Mesodermal cell (in vitro differentiated cells): ENCODE data around the gene CD81.

Experiments
- H3K27ac ChIP-seq: 2 replicates; pipeline ENCODE4 v1.7.0; 2013; ENCODE audit warnings: mild to moderate bottlenecking, low read depth, low read length, moderate library complexity; ENCODE audit not compliant: severe bottlenecking
- H3K36me3 ChIP-seq: 2 replicates; pipeline ENCODE4 v1.7.1; 2013; ENCODE audit warnings: mild to moderate bottlenecking, low read length, moderate library complexity; ENCODE audit not compliant: control insufficient read depth, insufficient read depth
- H3K4me1 ChIP-seq: one replicate; pipeline ENCODE4 v1.7.1; 2013; ENCODE audit warnings: mild to moderate bottlenecking, low read length; ENCODE audit not compliant: insufficient read depth, control insufficient read depth, poor library complexity, severe bottlenecking
- H3K4me3 ChIP-seq: 2 replicates; pipeline ENCODE4 v1.7.0; 2013; ENCODE audit warnings: low read length, control low read depth, mild to moderate bottlenecking; ENCODE audit not compliant: insufficient read depth, poor library complexity, severe bottlenecking; ENCODE audit errors: extremely low read depth
- H3K9me3 ChIP-seq: 2 replicates; pipeline ENCODE4 v1.7.1; 2013; ENCODE audit warnings: mild to moderate bottlenecking, low read length, moderate library complexity; ENCODE audit not compliant: control insufficient read depth
- WGBS, 2 experiments: methylation state at CpG; one replicate each; pipeline ENCODE4 v1.1.5; 2013; ENCODE audit warnings: missing lambda C conversion rate in 2 of 2; ENCODE audit not compliant: insufficient coverage in 2 of 2; 5-methylcytosine and 5-hydroxymethylcytosine counted together

Gene CD81

GRCh38 chr11:2415601-2416380 lies 38.7 kb downstream of the CD81 start:
- H3K27ac ChIP-seq = no peak overlapping the region
- H3K9me3 ChIP-seq = no peaks in the 10 kb centered on the region
- 91% methylated on average over 28 to 32 of the region's 34 CpGs for WGBS, 2 experiments
- no peaks in the 10 kb centered on the region for H3K36me3 ChIP-seq
- H3K4me1 ChIP-seq = no peaks in the 10 kb centered on the region
- H3K4me3 ChIP-seq = no peak overlapping the region

- Histone ChIP-seq H3K27ac (no peak overlapping the region), H3K4me1 (no peaks in the 10 kb centered on the region), H3K4me3 (no peak overlapping the region), H3K36me3 (no peaks in the 10 kb centered on the region), H3K9me3 (no peaks in the 10 kb centered on the region)
- 94 to 95% methylated on average over 17 of the region's 18 CpGs for WGBS, 2 experiments
Measured at GRCh38 chr11:2416765-2417164, 39.7 kb downstream of the CD81 start.

GRCh38 chr11:2417856-2418692 lies 41.0 kb downstream of the CD81 start:
- Histone ChIP-seq H3K4me1 (no peaks in the 10 kb centered on the region), H3K4me3 (no peak overlapping the region), H3K9me3 (no peaks in the 10 kb centered on the region), H3K36me3 (no peaks in the 10 kb centered on the region), H3K27ac (no peak overlapping the region)
- 90% methylated on average over 28 to 29 of the region's 30 CpGs for WGBS, 2 experiments

GRCh38 chr11:2418693-2419360 lies 41.7 kb downstream of the CD81 start:
- no peaks in the 10 kb centered on the region for H3K36me3 ChIP-seq
- H3K27ac ChIP-seq = no peak overlapping the region
- WGBS, 2 experiments = 82 to 85% methylated on average over 21 of the region's 21 CpGs
- no peaks in the 10 kb centered on the region for H3K9me3 ChIP-seq
- no peak overlapping the region for H3K4me3 ChIP-seq
- no peaks in the 10 kb centered on the region for H3K4me1 ChIP-seq

- H3K4me1 ChIP-seq = no peaks in the 10 kb centered on the region
- 57 to 67% methylated on average over 28 to 34 of the region's 36 CpGs for WGBS, 2 experiments
- no peak overlapping the region for H3K4me3 ChIP-seq
- H3K27ac ChIP-seq = no peak overlapping the region
- H3K36me3 ChIP-seq = no peaks in the 10 kb centered on the region
- no peaks in the 10 kb centered on the region for H3K9me3 ChIP-seq
Measured at GRCh38 chr11:2419638-2420501, 42.8 kb downstream of the CD81 start.

- no peaks in the 10 kb centered on the region for H3K9me3 ChIP-seq
- WGBS, 2 experiments = 35 to 39% methylated on average over 43 of the region's 44 CpGs
- H3K27ac ChIP-seq = no peak overlapping the region
- no peaks in the 10 kb centered on the region for H3K36me3 ChIP-seq
- no peak overlapping the region for H3K4me3 ChIP-seq
- H3K4me1 ChIP-seq = no peaks in the 10 kb centered on the region
Measured at GRCh38 chr11:2420502-2421225, 43.6 kb downstream of the CD81 start.

- no peaks in the 10 kb centered on the region for H3K36me3 ChIP-seq
- H3K9me3 ChIP-seq = no peaks in the 10 kb centered on the region
- H3K4me3 ChIP-seq = no peak overlapping the region
- H3K27ac ChIP-seq = no peak overlapping the region
- 89 to 91% methylated on average over 10 to 11 of the region's 19 CpGs for WGBS, 2 experiments
- H3K4me1 ChIP-seq = no peaks in the 10 kb centered on the region
Measured at GRCh38 chr11:2421226-2421994, 44.3 kb downstream of the CD81 start.

GRCh38 chr11:2421996-2422395 lies 44.9 kb downstream of the CD81 start:
- no peak overlapping the region for H3K4me3 ChIP-seq
- no peaks in the 10 kb centered on the region for H3K4me1 ChIP-seq
- no peaks in the 10 kb centered on the region for H3K36me3 ChIP-seq
- WGBS, 2 experiments = 92 to 94% methylated on average over 8 to 17 of the region's 17 CpGs
- H3K9me3 ChIP-seq = no peaks in the 10 kb centered on the region
- no peak overlapping the region for H3K27ac ChIP-seq

GRCh38 chr11:2422461-2423156 lies 45.5 kb downstream of the CD81 start:
- no peaks in the 10 kb centered on the region for H3K36me3 ChIP-seq
- H3K27ac ChIP-seq = no peak overlapping the region
- H3K4me3 ChIP-seq = no peak overlapping the region
- H3K9me3 ChIP-seq = no peaks in the 10 kb centered on the region
- 86 to 90% methylated on average over 12 to 14 of the region's 14 CpGs for WGBS, 2 experiments
- H3K4me1 ChIP-seq = no peaks in the 10 kb centered on the region
